Activated gamma-delta T cell treated with Interleukin-2 at 50 U/mL for 16 hours (primary cell): ENCODE results near the gene SLFN5.
"Not testable (repeated sequence)": the region's sequence is repeated elsewhere in the genome, so short reads cannot be mapped to it uniquely, and the experiment has no call there.

ENCODE experiments used
- DNase-seq: peaks from one replicate; pipeline ENCODE4 v3.0.0-alpha.2; 2020

SLFN5 gene

DNA sequence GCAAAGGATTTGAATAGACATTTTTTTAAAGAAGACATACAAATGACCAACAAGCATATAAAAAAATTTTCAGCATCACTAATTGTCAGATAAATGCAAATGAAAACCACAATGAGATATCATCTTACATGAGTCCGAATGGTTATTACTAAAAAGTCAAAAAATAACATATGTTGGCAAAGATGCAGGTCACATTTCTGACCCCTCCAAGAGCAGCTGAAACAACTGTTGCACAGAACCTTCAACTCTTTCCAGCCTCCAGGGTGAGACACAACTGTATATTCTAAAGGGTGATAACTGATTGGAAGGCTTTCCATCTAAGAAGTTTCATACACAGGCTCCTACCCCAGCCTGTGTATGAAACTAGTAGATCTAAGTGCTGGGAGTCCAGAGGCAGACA is 51.9 kb downstream of the SLFN5 start:
- DNase-seq: no peak

DNA sequence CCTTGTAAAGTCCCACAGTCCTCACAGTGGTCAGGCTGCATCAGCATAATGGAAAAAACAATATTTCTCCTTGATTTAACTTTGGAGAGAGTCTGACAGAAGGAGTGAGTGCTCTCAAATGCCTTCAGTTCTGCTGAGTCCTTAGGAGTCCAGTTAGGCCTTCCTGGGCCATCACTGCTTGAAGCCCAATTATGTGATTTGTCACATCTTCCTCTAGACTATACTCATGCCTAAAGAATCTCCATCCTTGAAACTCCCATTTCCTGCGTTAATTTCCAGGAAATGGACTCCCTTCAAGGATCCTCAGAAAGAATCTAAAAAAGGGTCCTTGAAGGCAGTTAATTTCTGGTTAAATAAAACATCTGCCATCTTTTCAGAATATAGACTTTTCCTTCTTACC is 52.8 kb downstream of the SLFN5 start:
- no peak for DNase-seq

GRCh38 chr17:35297666-35298065 is 54.8 kb downstream of the SLFN5 start:
- DNase-seq: no peak

DNA sequence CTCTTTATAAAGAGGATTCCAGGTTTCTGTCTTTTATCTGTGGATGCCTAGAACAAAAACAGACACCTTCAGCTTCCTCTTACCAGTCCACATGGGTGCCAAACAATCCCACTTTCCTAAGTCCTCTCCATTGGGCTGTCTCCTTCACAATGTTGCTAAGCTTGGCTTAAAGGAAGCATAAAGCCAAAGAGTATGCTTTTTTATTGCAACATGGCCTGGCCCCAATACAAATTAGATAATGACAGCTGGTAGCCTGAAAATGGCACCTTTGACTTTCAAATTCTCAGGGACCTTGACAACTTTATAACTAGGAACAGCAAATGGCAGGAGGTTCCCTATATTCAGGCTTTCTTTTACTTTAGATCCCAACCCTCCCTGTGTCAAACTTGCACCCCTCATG is 55.8 kb downstream of the SLFN5 start:
- DNase-seq: no peak

- no peak for DNase-seq
Observed at GRCh38 chr17:35299135-35299534, 56.3 kb downstream of the SLFN5 start.

GRCh38 chr17:35309345-35309744 is 66.5 kb downstream of the SLFN5 start:
- DNase-seq: not testable (repeated sequence)

DNA sequence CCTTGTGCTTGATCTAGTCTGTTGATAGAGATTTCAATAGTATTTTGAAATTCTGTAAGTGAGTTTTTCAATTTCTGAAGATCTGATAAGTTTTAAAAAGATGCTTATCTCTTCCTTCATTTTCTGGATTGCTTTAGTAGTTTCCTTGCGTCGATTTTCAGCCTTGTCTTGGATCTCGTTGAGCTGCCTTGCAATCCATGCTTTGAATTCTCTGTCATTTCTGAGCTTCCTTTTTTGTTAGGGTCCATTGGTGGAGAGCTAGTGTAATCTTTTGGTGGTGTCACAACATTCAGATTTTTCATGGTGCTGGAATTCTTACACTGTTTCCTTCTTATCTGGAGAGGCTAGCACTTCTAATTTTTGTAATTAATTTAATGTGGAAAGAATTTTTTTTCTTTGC is 69.5 kb downstream of the SLFN5 start:
- no peak for DNase-seq

DNA sequence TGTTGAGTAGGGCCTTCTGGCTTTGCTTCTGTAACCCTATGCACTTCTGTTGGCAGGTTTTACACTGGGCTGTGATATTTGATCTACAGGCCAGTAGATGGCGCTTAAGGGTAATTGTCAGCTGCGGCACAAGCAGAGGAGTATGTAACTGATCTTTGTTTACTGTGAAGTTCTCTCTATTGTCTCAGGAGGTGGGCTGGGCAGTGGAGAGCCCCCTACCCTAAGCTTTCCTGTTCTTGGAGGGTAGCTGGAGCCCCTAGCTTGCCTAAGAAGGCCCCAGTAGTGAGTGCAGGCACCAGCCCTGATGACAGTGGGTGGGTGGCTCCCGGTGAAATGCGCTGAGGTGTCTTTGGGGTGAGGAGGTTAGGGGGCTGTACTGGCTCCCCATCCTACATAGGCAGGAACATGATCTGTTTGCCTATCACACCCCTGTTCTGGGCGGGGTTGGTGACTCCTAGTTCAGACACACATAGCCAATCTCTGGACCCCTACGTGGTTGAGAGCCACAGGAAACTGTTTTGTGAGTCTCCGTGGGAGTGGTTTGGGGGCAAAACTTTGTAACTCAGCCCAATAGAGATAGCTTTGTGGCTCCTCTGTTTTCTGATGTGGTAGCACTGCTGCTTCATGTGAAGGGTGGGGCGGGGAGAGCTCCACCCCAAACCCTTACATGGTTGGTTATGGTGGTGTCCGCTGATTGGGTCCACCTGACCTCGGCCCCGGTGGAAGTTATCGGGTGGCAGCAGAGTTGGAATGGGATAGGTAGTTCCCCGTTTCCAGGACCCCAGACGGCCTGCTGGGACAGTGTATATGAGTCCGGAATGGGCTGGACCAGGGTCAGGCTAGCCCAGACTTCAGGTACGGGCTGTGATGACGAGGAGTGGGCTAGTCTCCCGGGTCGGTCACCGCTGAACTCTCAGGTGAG is 70.2 kb downstream of the SLFN5 start:
- DNase-seq: peak; percentile 90

- peak; percentile 16 for DNase-seq
Observed at GRCh38 chr17:35313875-35314409, 71.1 kb downstream of the SLFN5 start.

- DNase-seq: no peak
Observed at GRCh38 chr17:35314415-35315216, 71.7 kb downstream of the SLFN5 start.

DNA sequence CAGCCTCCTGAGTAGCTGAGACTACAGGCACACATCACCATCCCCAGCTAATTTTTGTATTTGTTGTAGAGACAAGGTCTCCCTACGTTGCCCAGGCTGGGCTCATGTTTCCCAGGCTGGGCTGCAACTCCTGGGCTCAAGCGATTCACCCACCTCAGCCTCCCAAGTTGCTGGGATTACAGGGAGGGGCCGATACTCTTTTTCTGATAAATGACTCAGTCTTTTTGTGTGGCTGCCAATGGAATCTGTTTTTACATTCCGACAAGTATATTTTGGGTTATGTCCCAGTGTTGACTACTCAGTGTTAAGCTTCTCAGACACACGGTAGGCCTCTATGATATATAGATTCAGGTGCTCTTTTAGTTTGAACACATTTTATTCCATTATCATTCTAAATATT is 72.4 kb downstream of the SLFN5 start:
- no peak for DNase-seq

DNA sequence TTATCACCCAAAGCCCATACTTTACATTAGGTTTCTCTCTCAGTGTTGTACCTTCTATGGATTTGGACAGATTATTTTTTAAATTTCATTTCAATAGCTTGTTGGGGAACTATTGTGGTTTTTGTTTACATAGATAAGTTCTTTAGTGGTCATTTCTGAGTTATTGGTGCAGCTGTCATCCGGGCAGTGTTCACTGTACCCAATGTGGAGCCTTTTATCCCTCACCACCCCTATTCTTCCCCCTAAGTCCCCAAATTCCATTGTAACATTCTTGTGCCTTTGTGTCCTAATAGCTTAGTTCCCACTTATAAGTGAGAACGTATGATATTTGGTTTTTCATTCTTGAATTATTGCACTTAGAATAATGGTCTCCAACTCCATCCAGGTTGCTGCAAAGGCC is 73.1 kb downstream of the SLFN5 start:
- no peak for DNase-seq

GRCh38 chr17:35322749-35323148 is 79.9 kb downstream of the SLFN5 start:
- no peak for DNase-seq
